GM18498 (cell line): ENCODE results near the gene NRP2.

Source experiments
- ATAC-seq: cut with Tn5 transposase; IDR thresholded peaks from one replicate; pipeline ENCODE4 v1.9.1; 2021; ENCODE audit warnings: mild to moderate bottlenecking, moderate library complexity; ENCODE audit not compliant: unreplicated experiment

NRP2 gene

GRCh38 chr2:205797866-205798265, 115.6 kb downstream of the NRP2 start:
- no peak for ATAC-seq

DNA sequence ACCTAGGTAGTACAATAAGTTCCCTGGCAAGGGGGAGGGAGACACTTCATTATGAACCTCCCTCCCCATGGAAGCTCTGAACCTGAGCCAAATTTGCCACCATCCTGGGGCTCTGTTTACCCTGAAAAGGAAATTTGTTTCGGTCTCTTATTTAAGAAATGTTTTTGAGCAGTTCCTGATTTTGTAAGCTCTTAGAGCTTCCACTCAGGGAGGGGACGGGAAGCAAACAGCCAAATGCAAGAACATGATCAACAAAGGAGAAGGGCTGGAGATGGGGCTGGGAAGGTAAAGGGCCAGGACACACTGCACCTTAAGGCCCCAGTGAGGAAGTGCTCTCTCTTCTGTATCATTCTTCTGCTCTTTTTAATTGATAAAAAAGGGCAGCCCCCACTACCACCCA, 117.9 kb downstream of the NRP2 start:
- no peak for ATAC-seq

- ATAC-seq = no peak
Measured at GRCh38 chr2:205800773-205801172, 118.5 kb downstream of the NRP2 start.

DNA sequence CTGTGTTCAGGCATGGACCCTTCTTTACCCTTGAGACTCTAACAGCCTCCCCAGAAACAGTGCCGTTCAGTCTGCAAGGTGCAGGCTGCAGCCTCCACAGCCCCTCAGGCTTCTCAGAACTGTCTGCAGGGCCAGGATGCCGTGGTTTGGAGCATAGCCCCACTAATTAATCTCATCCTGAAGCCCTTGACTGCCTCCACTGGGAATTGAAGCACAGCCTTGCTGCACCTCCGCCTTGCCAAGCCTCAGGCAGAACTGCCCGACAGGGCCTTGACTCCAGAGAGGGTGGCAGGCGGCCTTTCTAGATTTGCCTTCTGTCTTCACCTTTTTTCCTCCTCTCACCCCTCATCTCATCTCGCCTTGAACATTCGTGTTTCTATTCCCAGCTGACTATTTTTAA, 119.8 kb downstream of the NRP2 start:
- no peak for ATAC-seq

DNA sequence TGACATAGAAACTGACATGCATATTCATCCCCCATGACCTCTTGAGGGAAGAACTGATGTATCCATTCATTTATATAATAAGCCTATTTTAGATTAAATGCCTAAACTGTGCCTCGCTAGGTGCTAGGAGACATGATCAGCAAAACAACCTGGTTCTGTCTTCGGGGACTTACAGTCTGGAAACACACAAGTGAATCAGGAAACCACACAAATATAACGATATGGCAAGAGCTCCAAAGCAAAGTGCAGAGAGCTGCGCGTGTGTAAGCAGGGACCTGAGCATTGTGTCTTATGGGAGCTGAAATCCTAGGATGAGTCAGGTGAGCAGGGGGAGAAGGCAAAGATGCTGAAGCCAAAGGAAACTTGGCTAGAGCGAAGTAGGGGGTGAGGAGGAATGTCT, 120.6 kb downstream of the NRP2 start:
- no peak for ATAC-seq

GRCh38 chr2:205803500-205803899, 121.2 kb downstream of the NRP2 start:
- ATAC-seq = no peak

- ATAC-seq = no peak
Measured at GRCh38 chr2:205805136-205805535, 122.8 kb downstream of the NRP2 start.

GRCh38 chr2:205806143-205806905, 124.0 kb downstream of the NRP2 start:
- no peak for ATAC-seq

GRCh38 chr2:205807229-205807628, 124.9 kb downstream of the NRP2 start:
- ATAC-seq = no peak

GRCh38 chr2:205807758-205808157, 125.5 kb downstream of the NRP2 start:
- no peak for ATAC-seq

- no peak for ATAC-seq
Measured at GRCh38 chr2:205808486-205809121, 126.3 kb downstream of the NRP2 start.

GRCh38 chr2:205811387-205811786, 129.1 kb downstream of the NRP2 start:
- ATAC-seq = no peak

GRCh38 chr2:205814039-205814364, 131.7 kb downstream of the NRP2 start:
- no peak for ATAC-seq

DNA sequence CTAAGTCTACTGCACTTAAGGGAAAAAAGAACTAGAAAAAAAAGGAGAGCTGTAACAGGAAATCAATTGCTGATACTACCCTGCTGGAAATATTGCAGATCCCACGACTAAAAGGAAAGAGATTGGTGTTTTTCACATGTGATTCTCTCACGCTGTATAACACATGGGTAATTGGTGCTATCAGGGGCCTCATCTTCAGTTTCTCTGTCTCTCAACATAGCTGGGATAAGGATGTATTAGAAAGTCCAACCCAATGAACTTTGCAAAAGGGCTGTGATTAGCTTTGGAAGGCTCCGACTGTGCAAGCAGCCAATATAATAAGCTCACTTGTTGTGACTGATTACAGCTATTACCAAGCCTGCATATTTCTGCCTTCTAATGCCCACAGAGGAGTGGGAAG, 133.4 kb downstream of the NRP2 start:
- ATAC-seq = no peak

GRCh38 chr2:205816268-205816667, 134.0 kb downstream of the NRP2 start:
- no peak for ATAC-seq

- no peak for ATAC-seq
Measured at GRCh38 chr2:205822579-205822978, 140.3 kb downstream of the NRP2 start.

- no peak for ATAC-seq
Measured at GRCh38 chr2:205827809-205828365, 145.6 kb downstream of the NRP2 start.

- no peak for ATAC-seq
Measured at GRCh38 chr2:205833864-205834263, 151.6 kb downstream of the NRP2 start.

GRCh38 chr2:205834796-205835195, 152.5 kb downstream of the NRP2 start:
- ATAC-seq = no peak

DNA sequence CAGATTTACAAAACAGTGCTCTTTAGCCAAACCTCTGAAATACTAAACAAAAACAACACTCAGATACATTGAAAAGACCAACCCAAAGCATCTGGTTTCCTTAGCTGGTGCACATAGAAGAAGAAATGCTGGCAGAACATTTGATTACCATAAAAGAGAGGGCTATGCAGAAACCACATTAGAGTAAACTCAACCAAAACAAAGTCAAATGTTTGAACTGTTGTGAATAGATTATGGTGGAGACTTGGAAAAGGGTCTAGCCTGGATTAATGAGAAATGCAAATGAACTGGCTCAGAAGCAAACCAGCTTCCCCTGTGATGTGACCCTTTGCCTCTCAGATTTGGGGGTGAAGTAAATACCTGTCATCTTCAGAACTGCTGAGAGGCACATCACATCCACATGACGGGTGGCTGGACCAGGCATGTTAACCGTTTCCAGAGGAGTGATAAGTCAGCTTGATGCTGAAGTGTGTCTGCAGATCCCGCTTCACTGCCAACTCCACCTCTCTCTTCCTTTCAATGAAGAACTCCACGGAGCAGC, 153.0 kb downstream of the NRP2 start:
- no peak for ATAC-seq

DNA sequence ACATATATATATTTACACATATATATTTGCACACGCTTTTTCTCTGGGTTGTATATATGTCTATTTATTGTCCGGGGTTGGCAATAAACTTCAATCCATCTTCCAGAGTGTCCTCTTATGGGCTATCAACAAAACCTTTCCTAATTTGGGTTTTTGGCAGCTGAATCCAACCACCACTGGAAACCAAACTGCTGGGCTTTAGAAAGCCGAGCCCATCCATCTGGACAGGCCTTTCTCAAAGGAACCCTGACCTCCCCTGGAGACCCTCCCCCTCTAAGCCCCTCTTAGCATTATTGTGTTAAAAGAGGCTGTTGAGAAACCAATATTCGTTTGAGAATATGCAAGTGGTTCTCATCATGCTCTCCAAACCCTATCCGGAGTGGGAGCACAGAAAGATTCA, 153.6 kb downstream of the NRP2 start:
- ATAC-seq = no peak
